GM13977 (cell line): ENCODE data around the gene CCDC91.

ENCODE experiments used
- DNase-seq: peaks from one replicate; pipeline ENCODE4 v3.0.0; 2012; ENCODE audit warnings: low spot score
- in situ Hi-C: fragments of 300-500 bp; cut with MboI; formaldehyde crosslinking; loops from one replicate; pipeline ENCODE4 v1.12.0; 2022; ENCODE audit warnings: low sequenced_read_pairs, low pct_unique_long_range_greater_than_20kb, mixed read lengths, inconsistent platforms; ENCODE audit not compliant: unreplicated experiment
- TF ChIP-seq, protein P1 (sequence below): IDR thresholded peaks from 2 replicates; pipeline ENCODE4 v1.5.1; 2012; ENCODE audit warnings: mild to moderate bottlenecking, control low read depth; ENCODE audit not compliant: insufficient read depth; ENCODE audit errors: extremely low read depth, missing control alignments

Gene CCDC91

DNA sequence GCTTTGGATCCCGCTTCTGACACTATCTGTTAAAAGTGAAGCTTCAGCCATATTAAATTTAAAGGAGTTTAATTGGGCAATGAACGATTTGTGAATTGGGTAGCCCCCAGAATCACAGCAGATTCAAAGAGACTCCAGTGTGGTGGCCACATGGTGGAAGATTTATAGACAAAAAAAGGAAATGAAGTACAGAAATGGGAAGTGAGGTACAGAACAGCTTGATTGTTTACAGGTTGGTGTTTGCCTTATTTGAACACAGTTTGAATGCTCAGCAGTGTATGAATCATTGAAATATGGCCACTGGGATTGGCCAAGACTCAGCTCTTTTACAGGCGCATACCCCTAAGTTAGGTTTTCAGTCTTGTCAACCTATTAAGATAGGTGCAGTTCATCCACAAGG is 21.9 kb downstream of the CCDC91 start:
- in situ Hi-C loops, result no loop called here
- no peak for DNase-seq
- TF ChIP-seq, protein P1, sequence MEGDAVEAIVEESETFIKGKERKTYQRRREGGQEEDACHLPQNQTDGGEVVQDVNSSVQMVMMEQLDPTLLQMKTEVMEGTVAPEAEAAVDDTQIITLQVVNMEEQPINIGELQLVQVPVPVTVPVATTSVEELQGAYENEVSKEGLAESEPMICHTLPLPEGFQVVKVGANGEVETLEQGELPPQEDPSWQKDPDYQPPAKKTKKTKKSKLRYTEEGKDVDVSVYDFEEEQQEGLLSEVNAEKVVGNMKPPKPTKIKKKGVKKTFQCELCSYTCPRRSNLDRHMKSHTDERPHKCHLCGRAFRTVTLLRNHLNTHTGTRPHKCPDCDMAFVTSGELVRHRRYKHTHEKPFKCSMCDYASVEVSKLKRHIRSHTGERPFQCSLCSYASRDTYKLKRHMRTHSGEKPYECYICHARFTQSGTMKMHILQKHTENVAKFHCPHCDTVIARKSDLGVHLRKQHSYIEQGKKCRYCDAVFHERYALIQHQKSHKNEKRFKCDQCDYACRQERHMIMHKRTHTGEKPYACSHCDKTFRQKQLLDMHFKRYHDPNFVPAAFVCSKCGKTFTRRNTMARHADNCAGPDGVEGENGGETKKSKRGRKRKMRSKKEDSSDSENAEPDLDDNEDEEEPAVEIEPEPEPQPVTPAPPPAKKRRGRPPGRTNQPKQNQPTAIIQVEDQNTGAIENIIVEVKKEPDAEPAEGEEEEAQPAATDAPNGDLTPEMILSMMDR, result no peak

DNA sequence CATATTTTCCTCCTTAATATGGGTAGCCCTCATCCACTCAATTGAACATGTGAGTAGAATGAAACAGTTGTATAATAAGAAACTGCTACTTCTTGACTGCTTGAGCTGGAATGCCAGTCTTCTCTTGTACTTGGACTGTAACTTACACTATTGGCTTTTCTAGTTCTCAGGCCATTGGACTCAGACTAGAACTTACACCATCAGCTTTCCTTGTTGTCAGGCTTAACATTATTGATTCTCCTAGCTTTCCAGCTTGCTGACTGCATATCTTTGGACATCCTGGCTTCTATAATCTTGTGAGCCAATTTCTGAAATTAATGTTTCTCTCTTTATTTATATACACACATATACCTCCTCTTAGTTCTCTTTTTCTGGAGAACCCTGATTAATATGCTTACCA is 24.8 kb downstream of the CCDC91 start:
- TF ChIP-seq, protein P1, result no peak
- no peak for DNase-seq
- in situ Hi-C loops, result no loop called here

DNA sequence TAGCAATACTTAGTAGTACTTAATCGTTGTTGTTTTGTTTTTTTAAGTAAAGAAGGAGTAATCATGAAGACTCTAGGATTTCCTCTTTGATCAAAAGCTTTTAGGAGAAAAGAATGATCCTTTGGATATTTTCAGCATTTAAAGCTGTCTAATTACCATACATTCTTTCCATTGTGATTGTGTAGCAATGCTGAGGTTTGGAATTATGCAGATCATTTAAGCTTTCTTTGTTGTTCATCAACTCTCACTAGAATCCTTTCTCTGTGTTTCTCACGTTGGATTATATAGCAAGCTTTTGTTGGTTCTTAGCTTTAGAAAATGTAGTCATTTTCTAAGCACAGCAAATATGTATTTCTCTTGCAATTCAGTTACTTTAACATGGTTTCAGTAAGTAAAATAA is 25.8 kb downstream of the CCDC91 start:
- DNase-seq, result no peak
- in situ Hi-C loops, result no loop called here
- TF ChIP-seq, protein P1, result no peak

DNA sequence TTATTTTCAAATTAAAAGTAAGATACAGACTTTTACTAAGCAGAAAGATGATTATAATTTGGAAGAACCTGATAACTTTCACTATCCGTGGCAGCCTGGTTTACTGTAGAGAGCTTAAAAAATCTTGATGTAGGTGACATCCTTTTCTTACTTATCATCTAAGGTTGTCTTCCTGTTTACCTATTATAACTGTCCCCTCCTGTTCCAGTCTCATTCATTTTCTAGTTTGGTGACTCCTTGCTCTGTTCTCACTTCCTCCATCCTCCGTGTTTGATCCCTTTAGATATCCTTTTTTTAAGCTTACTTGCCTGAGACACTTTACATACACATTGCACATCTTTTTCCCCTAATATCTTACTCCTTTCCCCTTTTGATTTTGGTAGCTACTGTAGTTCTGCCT is 27.5 kb downstream of the CCDC91 start:
- DNase-seq, result no peak
- in situ Hi-C loops, result no loop called here
- TF ChIP-seq, protein P1, result no peak

DNA sequence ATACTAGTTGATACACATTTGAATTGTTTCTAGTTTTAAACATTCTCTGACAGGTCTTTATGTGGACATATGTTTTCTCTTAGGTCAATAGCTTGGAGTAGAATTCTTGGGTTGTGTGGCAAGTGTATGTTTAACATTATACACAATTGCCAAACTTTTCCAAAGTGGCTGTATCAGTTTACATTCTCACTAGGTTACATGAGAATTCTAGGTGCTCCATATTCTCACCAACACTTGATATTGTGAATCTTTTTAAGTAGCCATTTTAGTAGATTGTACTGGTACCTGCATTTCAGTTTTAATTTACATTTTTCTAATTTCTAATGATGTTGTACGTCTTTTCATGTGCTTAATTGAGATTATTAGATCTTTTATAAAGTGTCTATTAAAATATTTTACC is 28.6 kb downstream of the CCDC91 start:
- in situ Hi-C loops, result no loop called here
- TF ChIP-seq, protein P1, result no peak
- no peak for DNase-seq

DNA sequence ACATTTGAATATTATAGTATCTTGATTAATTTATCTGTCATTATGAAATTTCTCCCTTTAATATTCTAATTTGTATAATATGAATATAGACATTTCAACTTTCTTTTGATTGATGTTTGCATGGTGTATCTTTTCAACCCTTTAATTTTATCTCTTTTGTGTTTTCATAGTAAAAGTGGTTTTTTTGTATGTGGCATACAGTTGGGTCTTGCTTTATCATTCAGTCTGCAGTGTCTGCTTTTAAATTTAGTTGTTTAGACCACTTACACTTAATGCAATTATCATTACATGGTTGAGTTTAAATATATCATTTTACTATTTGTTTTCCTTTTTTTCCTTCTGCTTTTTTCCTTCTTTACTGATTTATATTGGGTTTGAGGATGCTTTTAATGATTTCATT is 29.6 kb downstream of the CCDC91 start:
- in situ Hi-C loops, result no loop called here
- TF ChIP-seq, protein P1, result no peak
- DNase-seq, result no peak
